Measurements from ENCODE around the gene IFITM2. TPM values are rescaled to one million over a fixed set of nuclear protein-coding genes. Genes with fewer than 3 reads are reported as not detected.
A peak's percentile ranks its signal among the peaks of the same experiment; 100 is the strongest.
"Not testable (repeated sequence)": the region's sequence is repeated elsewhere in the genome, so short reads cannot be mapped to it uniquely, and the experiment has no call there.

The IFITM2 gene
- polyA plus RNA-seq, 4 donors, result 21.7 to 490 (median 51.9) TPM

DNA sequence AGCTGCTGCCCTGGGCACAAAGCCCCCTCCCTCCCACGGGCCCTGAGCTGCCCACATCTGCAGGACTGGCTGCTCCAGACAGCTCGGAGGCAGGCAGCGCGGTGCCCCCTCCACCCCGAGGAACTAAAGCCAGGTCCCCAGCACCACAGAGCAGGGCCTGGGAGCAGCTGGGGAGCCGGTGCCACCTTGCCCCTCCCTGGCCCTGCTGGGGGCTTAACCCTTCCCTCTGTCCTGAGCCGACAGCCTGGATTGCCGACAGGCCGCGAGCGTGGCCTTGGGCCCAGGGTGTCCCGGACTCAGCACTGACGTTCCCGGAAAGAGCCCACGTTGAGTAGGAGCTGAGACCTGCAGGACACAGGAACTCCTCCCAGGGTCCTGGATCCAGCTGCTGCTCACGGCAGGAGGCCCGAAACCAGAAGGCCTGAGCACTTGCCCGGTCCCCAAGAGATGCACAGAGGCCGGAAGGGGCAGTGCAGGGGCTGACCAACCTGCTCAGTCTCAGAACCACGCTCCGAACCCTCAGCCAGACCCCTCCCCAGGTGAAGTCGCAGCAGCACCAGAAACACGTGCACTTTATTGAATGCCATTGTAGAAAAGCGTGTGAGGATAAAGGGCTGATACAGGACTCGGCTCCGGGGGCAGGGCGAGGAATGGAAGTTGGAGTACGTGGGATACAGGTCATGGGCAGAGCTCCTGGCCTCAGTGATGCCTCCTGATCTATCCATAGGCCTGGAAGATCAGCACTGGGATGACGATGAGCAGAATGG is 11.7 kb downstream of the IFITM2 start:
- DNase-seq, result peak in 1 of 2 donors; percentile 60
- H3K27me3 ChIP-seq (ENCODE audit: control insufficient read depth in 3 of 3, insufficient read depth in 3 of 3, low read length in 3 of 3); H3K36me3 ChIP-seq (ENCODE audit: control insufficient read depth in 3 of 3, insufficient read depth in 2 of 3, low read depth in 1 of 3, low read length in 3 of 3); H3K9me3 ChIP-seq (ENCODE audit: control insufficient read depth in 2 of 2, insufficient read depth in 1 of 2, low read depth in 1 of 2, low read length in 1 of 2); FAIRE-seq: not testable (repeated sequence)
- WGBS, 3 donors, result 5 to 12% (median 10%) methylated on average over 17 to 20 of the region's 29 CpGs
- Histone ChIP-seq H3K27ac (ENCODE audit: low read depth in 1 of 3, low read length in 2 of 3) (peak overlapping the region in 2 of 3 donors; percentile 85 to 87), H3K4me3 (ENCODE audit: low read depth in 1 of 3, low read length in 3 of 3) (peak overlapping the region; percentile 42 to 76 (median 64)), H3K4me1 (ENCODE audit: control insufficient read depth in 3 of 3, insufficient read depth in 2 of 3, low read depth in 1 of 3, low read length in 2 of 3) (peaks cover 0 to 36% (median 0%) of the 10 kb centered on the region in 3 donors)

DNA sequence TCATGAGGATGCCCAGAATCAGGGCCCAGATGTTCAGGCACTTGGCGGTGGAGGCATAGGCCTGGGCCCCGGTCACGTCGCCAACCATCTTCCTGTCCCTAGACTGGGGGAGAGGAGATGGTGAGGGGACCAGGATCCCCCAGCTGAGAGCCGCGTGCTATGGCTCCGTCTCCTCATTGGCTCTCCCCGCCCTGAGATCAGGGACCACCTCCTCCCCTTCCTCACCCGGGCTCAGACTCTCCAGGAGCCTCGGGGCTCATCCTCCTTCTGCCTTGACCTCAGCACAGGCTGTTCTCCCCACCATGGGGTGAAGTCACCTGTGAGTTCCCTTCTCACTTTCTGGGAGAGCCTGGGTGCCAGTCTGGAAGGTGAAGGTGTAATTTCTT is 12.3 kb downstream of the IFITM2 start:
- peak overlapping the region in 2 of 3 donors; percentile 30 to 76 for H3K4me3 ChIP-seq (ENCODE audit: low read depth in 1 of 3, low read length in 3 of 3)
- 15 to 48% (median 17%) methylated on average over 3 to 10 of the region's 10 CpGs for WGBS, 3 donors
- not testable (repeated sequence) for H3K9me3 ChIP-seq (ENCODE audit: control insufficient read depth in 2 of 2, insufficient read depth in 1 of 2, low read depth in 1 of 2, low read length in 1 of 2); FAIRE-seq; DNase-seq; H3K27me3 ChIP-seq (ENCODE audit: control insufficient read depth in 3 of 3, insufficient read depth in 3 of 3, low read length in 3 of 3); H3K36me3 ChIP-seq (ENCODE audit: control insufficient read depth in 3 of 3, insufficient read depth in 2 of 3, low read depth in 1 of 3, low read length in 3 of 3)
- peaks cover 0 to 41% (median 0%) of the 10 kb centered on the region in 3 donors for H3K4me1 ChIP-seq (ENCODE audit: control insufficient read depth in 3 of 3, insufficient read depth in 2 of 3, low read depth in 1 of 3, low read length in 2 of 3)
- H3K27ac ChIP-seq (ENCODE audit: low read depth in 1 of 3, low read length in 2 of 3), result peak overlapping the region in 2 of 3 donors; percentile 85 to 87

DNA sequence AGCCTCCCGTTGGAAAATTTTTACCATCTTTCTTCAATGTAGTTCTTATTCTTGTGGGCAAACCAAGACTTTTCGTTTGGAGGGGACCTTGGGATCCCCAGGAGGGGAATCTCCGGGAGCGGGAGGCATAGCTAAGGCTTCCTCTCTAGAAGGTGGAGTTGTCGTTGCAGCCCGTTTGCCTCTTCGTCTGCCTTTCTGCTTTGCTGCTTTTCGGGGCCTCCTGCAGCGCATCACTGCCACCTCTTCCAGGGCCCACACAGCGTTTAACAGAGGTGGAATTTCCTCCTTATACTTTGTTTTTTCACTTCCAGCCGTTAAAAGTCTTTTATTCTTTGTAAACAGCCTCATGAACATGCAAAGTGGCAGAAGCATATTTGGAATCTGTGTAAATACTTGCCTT is 16.5 kb downstream of the IFITM2 start:
- FAIRE-seq (no peak), DNase-seq (no peak)
- H3K27me3 ChIP-seq (ENCODE audit: control insufficient read depth in 3 of 3, insufficient read depth in 3 of 3, low read length in 3 of 3), result no peaks in the 10 kb centered on the region
- no peaks in the 10 kb centered on the region for H3K9me3 ChIP-seq (ENCODE audit: control insufficient read depth in 2 of 2, insufficient read depth in 1 of 2, low read depth in 1 of 2, low read length in 1 of 2)
- H3K4me3 ChIP-seq (ENCODE audit: low read depth in 1 of 3, low read length in 3 of 3), result no peak overlapping the region
- peaks cover 0 to 3% (median 0%) of the 10 kb centered on the region in 3 donors for H3K36me3 ChIP-seq (ENCODE audit: control insufficient read depth in 3 of 3, insufficient read depth in 2 of 3, low read depth in 1 of 3, low read length in 3 of 3)
- WGBS, 3 donors, result 67 to 80% (median 73%) methylated on average over 11 of the region's 11 CpGs
- peaks cover 0 to 38% (median 11%) of the 10 kb centered on the region in 3 donors for H3K4me1 ChIP-seq (ENCODE audit: control insufficient read depth in 3 of 3, insufficient read depth in 2 of 3, low read depth in 1 of 3, low read length in 2 of 3)
- peak overlapping the region in 2 of 3 donors; percentile 76 to 79 for H3K27ac ChIP-seq (ENCODE audit: low read depth in 1 of 3, low read length in 2 of 3)

DNA sequence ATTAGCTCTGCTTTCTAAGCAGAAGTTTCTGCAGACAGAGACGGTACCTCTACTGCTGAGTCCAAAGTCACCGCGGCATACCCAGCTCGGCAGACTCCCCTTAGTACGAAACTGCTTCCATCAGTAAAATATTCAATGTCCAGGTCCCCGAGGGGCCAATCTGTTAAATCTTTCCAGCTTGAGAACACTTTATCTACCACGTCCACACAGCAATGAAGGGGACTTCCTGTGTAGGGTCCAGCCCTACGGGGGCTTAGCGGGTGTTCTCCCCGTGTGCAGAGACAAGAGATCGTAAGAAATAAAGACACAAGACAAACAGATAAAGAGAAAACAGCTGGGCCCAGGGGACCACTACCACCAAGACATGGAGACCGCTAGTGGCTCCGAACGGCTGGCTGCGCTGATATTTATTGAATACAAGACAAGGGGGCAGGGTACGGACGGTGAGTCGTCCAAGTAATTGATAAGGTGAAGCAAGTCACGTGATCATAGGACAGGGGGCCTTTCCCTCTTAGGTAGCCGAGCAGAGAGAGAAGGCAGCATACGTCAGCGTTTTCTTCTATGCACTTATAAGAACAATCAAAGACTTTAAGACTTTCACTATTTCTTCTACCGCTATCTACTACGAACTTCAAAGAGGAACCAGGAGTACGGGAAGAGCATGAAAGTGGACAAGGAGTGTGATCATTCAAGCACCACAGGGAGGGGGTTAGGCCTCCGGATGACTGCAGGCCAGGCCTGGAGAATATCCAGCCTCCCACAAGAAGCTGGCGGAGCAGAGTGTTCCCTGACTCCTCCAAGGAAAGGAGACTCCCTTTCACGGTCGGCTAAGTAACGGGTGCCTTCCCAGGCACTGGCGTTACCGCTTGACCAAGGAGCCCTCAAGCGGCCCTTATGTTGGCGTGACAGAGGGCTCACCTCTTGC is 17.2 kb downstream of the IFITM2 start:
- DNase-seq, result peak in 1 of 2 donors; percentile 69
- Histone ChIP-seq H3K27ac (ENCODE audit: low read depth in 1 of 3, low read length in 2 of 3) (peak overlapping the region in 2 of 3 donors; percentile 76 to 79), H3K4me3 (ENCODE audit: low read depth in 1 of 3, low read length in 3 of 3) (peak overlapping the region in 1 of 3 donors; percentile 28), H3K4me1 (ENCODE audit: control insufficient read depth in 3 of 3, insufficient read depth in 2 of 3, low read depth in 1 of 3, low read length in 2 of 3) (peaks cover 0 to 36% (median 11%) of the 10 kb centered on the region in 3 donors)
- not testable (repeated sequence) for H3K9me3 ChIP-seq (ENCODE audit: control insufficient read depth in 2 of 2, insufficient read depth in 1 of 2, low read depth in 1 of 2, low read length in 1 of 2); H3K36me3 ChIP-seq (ENCODE audit: control insufficient read depth in 3 of 3, insufficient read depth in 2 of 3, low read depth in 1 of 3, low read length in 3 of 3); FAIRE-seq; H3K27me3 ChIP-seq (ENCODE audit: control insufficient read depth in 3 of 3, insufficient read depth in 3 of 3, low read length in 3 of 3)
- 45 to 71% (median 62%) methylated on average over 26 to 31 of the region's 34 CpGs for WGBS, 3 donors

DNA sequence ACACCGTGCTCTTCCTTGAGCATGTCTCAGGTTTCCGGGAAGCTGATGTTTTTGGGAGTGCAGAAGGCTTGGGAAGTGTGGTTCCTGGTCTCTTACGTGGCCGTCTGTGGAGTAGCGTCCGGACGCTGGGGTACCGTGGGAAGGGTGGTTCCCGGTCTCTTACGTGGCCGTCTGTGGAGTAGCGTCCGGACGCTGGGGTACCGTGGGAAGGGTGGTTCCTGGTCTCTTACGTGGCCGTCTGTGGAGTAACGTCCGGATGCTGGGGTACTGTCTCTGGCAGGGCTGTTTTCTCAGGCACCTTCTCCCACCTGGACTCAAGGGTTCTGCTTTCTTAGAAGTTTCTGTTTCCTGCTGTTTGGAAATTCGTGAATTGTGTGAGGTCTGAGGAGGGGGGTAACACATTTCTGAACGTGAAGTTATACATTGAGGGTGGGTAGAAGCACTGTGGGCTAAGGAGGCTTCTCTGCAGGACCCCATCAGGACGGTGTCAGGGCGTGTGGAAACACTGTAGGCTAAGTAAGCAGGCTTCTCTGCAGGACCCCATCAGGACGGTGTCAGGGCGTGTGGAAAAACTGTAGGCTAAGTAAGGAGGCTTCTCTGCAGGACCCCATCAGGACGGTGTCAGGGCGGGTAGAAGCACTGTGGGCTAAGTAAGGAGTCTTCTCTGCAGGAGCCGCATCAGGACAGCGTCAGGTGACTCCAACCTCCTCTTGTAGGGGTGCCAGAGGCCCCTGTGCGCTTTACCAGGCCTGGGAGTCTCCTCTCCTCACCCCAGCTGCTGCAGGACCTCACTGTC is 18.4 kb downstream of the IFITM2 start:
- Histone ChIP-seq H3K4me3 (ENCODE audit: low read depth in 1 of 3, low read length in 3 of 3) (no peak overlapping the region), H3K27ac (ENCODE audit: low read depth in 1 of 3, low read length in 2 of 3) (peak overlapping the region; percentile 7 to 87 (median 59)), H3K4me1 (ENCODE audit: control insufficient read depth in 3 of 3, insufficient read depth in 2 of 3, low read depth in 1 of 3, low read length in 2 of 3) (peaks cover 0 to 34% (median 11%) of the 10 kb centered on the region in 3 donors), H3K27me3 (ENCODE audit: control insufficient read depth in 3 of 3, insufficient read depth in 3 of 3, low read length in 3 of 3) (no peaks in the 10 kb centered on the region), H3K9me3 (ENCODE audit: control insufficient read depth in 2 of 2, insufficient read depth in 1 of 2, low read depth in 1 of 2, low read length in 1 of 2) (no peaks in the 10 kb centered on the region), H3K36me3 (ENCODE audit: control insufficient read depth in 3 of 3, insufficient read depth in 2 of 3, low read depth in 1 of 3, low read length in 3 of 3) (no peaks in the 10 kb centered on the region)
- no peak for FAIRE-seq
- WGBS, 3 donors, result 87 to 90% (median 89%) methylated on average over 30 of the region's 30 CpGs
- no peak for DNase-seq

DNA sequence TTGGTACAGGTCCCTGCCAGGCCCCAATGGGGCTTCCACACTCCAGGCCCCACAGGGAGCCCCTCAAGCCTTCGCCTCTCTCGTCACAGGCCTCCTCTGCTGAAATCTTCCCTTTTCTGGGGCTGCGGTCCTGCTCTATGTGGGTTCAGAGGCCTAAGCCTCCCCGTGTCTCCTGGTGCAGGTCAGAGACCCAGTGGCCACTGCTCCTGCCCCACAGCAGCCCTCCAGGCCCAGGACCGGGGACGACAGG is 18.9 kb downstream of the IFITM2 start:
- Histone ChIP-seq H3K27ac (ENCODE audit: low read depth in 1 of 3, low read length in 2 of 3) (peak overlapping the region; percentile 7 to 87 (median 59)), H3K36me3 (ENCODE audit: control insufficient read depth in 3 of 3, insufficient read depth in 2 of 3, low read depth in 1 of 3, low read length in 3 of 3) (no peaks in the 10 kb centered on the region), H3K4me3 (ENCODE audit: low read depth in 1 of 3, low read length in 3 of 3) (no peak overlapping the region), H3K4me1 (ENCODE audit: control insufficient read depth in 3 of 3, insufficient read depth in 2 of 3, low read depth in 1 of 3, low read length in 2 of 3) (peaks cover 0 to 33% (median 11%) of the 10 kb centered on the region in 3 donors), H3K27me3 (ENCODE audit: control insufficient read depth in 3 of 3, insufficient read depth in 3 of 3, low read length in 3 of 3) (no peaks in the 10 kb centered on the region), H3K9me3 (ENCODE audit: control insufficient read depth in 2 of 2, insufficient read depth in 1 of 2, low read depth in 1 of 2, low read length in 1 of 2) (no peaks in the 10 kb centered on the region)
- WGBS, 3 donors, result 59 to 83% (median 62%) methylated on average over 6 of the region's 6 CpGs
- no peak for FAIRE-seq
- no peak for DNase-seq

DNA sequence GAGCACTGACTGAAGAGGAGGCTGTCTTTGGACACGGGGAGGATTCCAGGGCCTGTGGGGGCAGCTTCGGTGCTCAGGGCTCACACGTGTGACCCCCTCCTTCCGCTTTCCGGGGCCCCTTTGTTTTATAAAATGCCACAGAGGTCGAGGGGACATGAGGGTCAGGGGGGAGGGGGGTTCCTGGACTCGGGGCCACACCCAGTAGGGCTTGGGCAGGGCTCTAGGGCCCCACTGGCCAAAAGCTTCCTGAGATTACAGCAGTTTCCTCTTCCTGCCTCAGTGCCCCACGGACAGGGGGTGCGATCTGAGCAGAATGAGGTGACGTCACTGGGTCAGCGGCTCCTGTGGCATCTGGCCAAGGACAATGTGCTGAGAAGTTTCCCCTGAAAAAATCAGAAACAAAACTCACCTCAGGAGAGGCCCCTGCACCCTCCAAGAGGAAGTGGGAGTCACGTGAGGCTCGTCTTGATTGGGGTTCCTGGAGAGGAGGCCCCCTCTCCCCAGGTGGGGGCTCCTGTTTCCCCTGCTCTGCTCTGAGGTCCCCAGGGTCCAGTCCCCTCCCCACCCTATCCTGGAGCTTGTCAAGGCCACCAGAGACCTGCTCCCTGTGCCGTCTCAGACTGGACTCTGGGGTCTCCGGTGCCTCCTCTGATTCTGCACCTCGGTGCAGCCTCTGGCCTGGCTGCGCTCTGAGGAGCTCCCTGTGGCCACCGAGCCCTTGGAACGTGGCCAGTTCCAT is 19.4 kb downstream of the IFITM2 start:
- FAIRE-seq (no peak), DNase-seq (peak; percentile 50 to 80)
- Histone ChIP-seq H3K4me1 (ENCODE audit: control insufficient read depth in 3 of 3, insufficient read depth in 2 of 3, low read depth in 1 of 3, low read length in 2 of 3) (peaks cover 0 to 33% (median 11%) of the 10 kb centered on the region in 3 donors), H3K36me3 (ENCODE audit: control insufficient read depth in 3 of 3, insufficient read depth in 2 of 3, low read depth in 1 of 3, low read length in 3 of 3) (no peaks in the 10 kb centered on the region), H3K4me3 (ENCODE audit: low read depth in 1 of 3, low read length in 3 of 3) (no peak overlapping the region), H3K9me3 (ENCODE audit: control insufficient read depth in 2 of 2, insufficient read depth in 1 of 2, low read depth in 1 of 2, low read length in 1 of 2) (no peaks in the 10 kb centered on the region), H3K27me3 (ENCODE audit: control insufficient read depth in 3 of 3, insufficient read depth in 3 of 3, low read length in 3 of 3) (no peaks in the 10 kb centered on the region), H3K27ac (ENCODE audit: low read depth in 1 of 3, low read length in 2 of 3) (peak overlapping the region; percentile 7 to 87 (median 59))
- 17 to 32% (median 29%) methylated on average over 19 of the region's 19 CpGs for WGBS, 3 donors

Data from small intestine (tissue), 7 donors.